Left hindlimb (tissue), 1 donor: ENCODE measurements around the gene HSCB.
"Not testable (repeated sequence)": the region's sequence is repeated elsewhere in the genome, so short reads cannot be mapped to it uniquely, and the experiment has no call there.

Source experiments
- DNase-seq: peaks from one replicate; pipeline ENCODE4 v3.0.0-alpha.2; 2018

The HSCB gene

DNA sequence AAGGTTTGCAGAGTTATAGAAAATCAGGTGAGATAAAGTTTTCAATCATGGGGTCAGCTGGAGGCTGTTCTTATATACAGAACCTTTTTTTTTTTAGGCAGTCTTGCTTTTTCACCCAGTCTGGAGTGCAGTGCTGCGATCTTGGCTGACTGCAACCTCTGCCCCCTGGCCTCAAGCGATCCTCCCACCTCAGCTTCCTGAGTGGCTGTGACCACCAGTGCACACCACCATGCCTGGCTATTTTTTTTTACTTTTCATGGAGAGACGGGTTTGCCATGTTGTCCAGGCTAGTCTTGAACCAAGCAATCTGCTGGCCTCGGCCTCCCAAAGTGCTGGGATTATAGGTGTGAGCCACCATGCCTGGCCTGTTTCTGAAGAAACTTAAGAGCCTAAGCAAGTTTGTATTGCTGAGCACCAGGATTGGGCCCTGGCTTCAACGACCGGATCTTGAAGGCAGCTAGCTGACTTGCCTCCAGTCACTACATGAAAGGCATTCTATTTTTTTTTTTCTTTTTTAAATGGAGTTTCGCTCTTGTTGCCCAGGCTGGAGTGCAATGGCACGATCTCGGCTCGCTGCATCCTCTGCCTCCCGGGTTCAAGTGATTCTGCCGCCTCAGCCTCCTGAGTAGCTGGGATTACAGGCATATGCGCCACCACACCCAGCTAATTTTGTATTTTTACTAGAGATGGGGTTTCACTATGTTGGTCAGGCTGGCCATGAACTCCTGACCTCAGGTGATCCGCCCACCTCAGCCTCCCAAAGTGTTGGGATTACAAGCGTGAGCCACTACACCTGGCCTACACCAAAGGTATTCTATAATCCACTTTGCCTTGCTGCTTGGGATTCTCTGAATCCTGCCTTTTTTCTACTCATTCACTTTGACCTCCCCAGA lies 50.9 kb downstream of the HSCB start:
- no peak for DNase-seq

GRCh38 chr22:28793976-28794584 lies 52.2 kb downstream of the HSCB start:
- DNase-seq = no peak

GRCh38 chr22:28795071-28795693 lies 53.3 kb downstream of the HSCB start:
- no peak for DNase-seq

GRCh38 chr22:28795932-28796856 lies 54.4 kb downstream of the HSCB start:
- DNase-seq = no peak

GRCh38 chr22:28798810-28799605 lies 57.2 kb downstream of the HSCB start:
- DNase-seq = peak; percentile 57

DNA sequence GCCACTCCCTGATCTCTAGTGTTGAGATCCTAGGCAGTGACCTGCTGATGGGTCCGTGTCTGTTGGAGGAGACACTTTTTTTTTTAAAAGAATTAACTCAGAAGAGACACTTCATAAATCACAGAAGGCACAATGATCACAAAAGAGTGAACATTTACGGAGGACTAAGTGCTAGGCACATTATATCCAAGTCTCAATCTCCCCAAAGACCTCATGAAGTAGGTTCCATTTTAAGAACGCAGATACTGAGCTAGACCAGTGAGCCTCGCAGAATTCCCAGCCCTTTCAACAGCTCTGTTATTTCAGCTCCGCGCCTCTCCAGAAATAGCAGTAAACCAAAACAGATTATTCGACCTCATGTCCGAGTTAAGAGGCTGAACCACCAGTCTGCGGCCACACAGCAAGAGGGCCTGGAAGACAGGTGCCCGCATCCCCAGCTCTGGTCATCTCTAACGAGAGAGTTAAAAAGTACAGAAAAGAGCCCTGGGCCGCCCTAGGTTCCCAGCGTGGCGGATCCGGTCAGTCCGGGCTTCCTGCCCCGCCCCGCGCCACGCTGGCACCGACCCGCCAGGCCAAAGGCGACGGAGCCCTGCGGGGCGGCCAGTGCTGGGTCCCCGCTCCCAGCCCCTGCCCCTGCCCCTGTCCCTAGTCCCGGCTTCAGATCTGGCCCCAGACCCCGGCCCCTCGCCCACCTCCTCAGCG lies 57.9 kb downstream of the HSCB start:
- DNase-seq = peak; percentile 70

- peak; percentile 95 for DNase-seq
Observed at GRCh38 chr22:28800308-28801041, 58.6 kb downstream of the HSCB start, which contains the start of gene XBP1. Gene XBP1 (minus strand): TSS chr22:28800569.

DNA sequence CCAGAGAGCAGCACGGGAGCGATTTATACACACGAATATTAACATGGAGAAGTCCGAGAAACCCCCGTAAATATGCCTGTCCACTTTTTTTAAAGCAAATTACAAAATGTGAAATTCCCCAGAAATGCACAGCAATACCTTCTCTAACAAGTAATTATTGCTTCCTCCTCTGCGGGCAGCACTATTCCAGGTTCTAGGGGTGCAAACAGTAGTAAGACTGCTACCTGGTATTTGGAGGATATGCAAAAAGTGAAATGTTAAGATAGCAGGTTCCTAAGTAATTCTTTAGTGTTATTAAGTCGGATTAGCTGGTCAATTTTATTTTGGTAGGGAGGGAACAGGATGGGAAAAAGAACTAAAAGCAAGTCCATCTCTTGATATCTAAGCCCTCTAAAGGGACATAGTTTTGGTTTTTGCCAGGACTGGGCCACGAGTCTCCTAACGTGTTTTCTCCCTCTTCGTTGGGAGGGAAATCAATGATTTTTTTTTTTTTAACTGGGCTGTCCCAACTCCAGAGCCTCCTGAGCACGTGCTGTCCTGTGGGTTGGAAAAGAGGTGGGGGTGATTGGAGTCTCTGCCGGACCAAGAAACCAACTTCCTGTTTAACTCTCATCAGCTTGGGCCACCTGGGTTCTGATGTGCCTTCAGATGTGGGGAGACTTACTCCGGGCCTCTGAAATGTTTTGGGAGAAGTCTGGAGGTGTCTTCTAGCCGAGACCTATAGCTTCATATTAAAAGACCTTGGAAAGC lies 60.2 kb downstream of the HSCB start:
- no peak for DNase-seq

DNA sequence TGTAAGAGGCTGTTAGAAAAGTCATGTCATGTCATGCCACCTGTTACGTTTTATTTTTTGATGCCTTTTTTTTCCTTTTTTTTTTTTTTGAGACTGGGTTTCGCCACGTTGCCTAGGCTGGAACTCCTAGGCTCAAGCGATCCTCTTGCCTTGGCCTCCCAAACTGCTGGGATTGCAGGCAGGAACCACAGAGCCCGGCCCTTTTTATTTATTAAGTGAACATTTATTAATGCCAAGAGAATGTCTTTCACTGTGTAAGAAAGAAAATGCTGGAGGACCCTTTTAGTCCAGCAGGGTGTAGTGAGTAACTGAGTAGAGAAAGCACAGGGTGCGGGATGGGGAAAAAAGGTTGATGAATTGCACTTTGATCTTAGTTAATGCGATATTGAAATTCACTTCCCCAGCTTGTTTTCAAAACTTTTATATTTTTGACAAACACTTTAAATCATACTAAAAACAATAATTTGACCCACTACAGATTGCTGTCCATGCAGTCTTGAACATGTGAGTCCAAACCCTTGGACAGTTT lies 60.8 kb downstream of the HSCB start:
- no peak for DNase-seq

DNA sequence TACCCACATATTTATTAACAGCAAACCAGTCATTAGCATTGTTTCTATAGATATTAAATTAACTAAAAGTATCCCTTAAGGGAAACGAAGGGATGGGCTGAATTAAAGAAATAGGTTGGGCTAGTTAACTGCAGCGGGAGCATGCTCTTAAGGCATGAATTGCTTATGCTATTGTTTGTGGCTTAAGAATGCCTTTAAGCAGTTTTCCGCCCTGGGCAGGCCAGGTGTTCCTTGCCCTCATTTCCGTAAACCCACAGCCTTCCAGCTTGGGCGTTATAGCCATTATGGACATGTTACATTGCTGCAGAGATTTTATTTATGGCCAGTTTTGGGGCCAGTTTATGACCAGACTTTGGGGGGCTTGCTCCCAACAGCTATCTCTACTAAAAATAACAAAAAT lies 63.6 kb downstream of the HSCB start:
- DNase-seq = not testable (repeated sequence)
